ENCODE measurements around the gene ARHGEF28.

Gene ARHGEF28

DNA sequence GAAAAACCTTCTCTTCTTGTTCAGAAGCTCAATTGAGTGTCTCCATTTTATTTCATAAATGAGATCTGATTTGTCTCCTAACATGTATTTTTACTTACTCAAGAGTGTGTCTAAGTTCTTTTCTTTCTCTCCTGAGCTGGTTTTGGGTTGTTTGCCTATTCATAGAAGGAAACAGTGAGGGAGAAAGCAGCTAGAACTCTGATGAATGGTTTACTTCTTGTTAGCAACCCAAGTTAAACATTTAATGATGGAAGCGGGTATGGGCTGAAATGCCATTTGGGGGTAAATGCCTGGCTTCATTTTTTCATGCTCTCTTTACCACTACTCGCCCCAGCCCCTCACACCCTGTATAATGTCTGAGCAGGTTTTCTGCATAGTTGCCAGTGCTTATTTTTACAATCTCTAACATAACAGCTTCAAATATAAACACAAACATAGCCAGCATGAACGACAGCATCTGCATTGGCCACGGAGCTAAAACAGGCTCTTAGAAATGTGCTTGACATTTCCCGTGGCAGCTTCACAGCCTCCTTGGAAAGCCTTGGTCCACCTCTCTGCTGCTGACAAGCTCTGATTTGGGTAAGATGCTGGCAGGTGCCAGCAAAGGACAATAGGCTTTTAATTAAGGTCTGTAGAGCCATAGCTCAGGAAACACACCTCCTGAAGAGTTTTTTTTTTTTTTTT, 321.1 kb downstream of the ARHGEF28 start:
- no peak for DNase-seq (ENCODE audit: low spot score)
- TF ChIP-seq, protein P1, sequence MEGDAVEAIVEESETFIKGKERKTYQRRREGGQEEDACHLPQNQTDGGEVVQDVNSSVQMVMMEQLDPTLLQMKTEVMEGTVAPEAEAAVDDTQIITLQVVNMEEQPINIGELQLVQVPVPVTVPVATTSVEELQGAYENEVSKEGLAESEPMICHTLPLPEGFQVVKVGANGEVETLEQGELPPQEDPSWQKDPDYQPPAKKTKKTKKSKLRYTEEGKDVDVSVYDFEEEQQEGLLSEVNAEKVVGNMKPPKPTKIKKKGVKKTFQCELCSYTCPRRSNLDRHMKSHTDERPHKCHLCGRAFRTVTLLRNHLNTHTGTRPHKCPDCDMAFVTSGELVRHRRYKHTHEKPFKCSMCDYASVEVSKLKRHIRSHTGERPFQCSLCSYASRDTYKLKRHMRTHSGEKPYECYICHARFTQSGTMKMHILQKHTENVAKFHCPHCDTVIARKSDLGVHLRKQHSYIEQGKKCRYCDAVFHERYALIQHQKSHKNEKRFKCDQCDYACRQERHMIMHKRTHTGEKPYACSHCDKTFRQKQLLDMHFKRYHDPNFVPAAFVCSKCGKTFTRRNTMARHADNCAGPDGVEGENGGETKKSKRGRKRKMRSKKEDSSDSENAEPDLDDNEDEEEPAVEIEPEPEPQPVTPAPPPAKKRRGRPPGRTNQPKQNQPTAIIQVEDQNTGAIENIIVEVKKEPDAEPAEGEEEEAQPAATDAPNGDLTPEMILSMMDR (IDR thresholded peaks at IDR 0.05; ENCODE audit: extremely low read depth, missing control alignments), result no peak

DNA sequence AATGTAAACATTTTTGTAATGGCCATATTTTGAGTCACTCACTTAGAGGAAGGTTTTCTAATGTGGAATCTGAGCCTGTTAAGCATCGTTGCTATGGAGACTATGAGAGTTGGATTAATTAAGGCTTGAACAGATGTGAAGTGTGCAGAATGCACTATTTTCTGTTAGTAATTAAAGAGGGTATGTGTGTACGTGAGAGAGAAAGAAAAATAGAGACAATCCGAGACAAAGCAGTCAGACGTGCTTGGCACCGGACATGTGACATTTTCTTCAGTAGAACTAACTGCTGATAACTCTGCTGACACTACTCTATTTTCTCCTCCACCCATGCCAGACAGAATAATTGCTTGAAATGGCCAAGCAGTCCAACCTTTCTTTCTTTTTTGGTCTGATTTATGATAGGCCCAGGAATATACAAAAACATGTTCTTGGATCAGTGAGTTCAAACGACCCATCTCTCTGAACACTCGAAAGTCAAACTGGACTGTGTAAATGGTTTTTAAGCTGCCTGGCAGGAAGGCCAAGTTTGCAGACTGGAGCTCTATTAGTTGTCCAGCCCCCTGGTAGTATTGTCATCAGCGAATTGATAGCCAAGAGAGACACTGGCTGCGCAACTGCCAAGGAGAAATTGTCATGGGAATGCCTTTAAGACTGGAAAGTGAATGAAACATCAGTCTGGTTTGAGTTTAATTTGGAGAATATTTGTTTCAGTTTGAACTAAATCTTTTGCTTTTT, 322.1 kb downstream of the ARHGEF28 start:
- DNase-seq (ENCODE audit: low spot score), result no peak
- TF ChIP-seq, protein P1 (IDR thresholded peaks at IDR 0.05; ENCODE audit: extremely low read depth, missing control alignments), result no peak

DNA sequence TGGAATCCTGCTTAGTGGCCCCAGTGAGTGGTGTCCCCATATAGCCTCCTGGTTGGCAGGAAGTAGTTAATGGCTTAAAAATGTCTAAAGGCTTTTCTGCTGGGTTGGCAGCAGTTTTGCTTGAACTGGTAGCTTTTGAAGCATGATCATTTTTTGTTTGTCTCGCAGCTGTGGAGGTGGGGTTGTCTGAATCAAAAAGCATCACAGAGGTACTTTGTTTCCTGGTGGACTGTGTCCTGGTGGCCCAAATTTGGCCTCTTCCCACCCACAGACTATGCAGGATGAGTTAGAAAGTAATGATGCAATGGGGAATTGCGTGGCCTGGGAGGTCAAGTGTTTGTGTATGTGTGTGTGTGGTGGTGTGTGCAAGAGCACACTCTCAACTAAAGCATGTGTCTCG, 322.7 kb downstream of the ARHGEF28 start:
- TF ChIP-seq, protein P1 (IDR thresholded peaks at IDR 0.05; ENCODE audit: extremely low read depth, missing control alignments), result no peak
- DNase-seq (ENCODE audit: low spot score), result no peak

DNA sequence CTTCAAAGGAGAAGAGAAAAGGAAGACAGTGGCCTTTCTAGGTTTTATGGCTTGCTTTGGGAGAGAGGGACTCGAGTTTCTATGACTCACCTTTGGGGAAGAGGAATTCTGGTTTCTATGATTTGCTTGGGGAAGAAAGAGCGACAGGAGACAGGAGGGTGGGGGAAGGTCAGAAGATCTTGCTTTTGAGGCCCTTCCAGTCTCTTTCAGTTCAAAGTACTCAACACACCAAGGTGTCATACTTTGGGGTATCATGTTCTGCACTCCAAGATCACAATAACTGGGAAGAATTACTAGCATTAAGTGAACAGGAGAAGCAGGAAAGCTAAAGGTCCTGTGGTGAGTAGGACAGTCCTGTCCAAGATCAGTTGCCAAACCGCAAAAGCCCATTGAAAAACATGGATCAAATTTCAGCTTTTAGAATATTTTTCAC, 324.5 kb downstream of the ARHGEF28 start:
- TF ChIP-seq, protein P1 (IDR thresholded peaks at IDR 0.05; ENCODE audit: extremely low read depth, missing control alignments), result no peak
- no peak for DNase-seq (ENCODE audit: low spot score)

DNA sequence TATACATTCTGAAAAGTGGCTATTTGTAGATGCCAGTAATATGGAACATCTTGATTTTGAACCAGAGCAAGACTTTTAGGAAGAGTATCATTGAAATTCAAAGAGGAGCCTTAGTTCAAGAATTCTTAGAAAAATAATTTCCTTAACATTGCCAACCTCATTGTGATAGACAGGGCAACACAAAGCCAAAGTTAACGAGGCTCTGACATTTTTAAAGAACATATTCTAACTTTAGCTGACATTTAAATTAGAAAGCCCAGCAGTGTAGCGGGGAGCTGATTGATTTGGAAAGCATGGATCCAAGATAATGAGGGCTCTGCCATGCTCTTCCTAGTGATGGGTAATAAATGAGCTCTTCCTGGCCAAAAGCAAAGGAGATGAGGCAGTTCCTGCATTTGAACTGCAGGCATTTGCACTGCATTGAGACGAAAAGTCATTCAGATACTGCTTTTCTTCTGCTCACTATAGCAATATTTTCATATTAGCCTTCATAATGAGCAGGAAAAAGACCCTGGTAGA, 325.0 kb downstream of the ARHGEF28 start:
- DNase-seq (ENCODE audit: low spot score), result no peak
- TF ChIP-seq, protein P1 (IDR thresholded peaks at IDR 0.05; ENCODE audit: extremely low read depth, missing control alignments), result no peak

DNA sequence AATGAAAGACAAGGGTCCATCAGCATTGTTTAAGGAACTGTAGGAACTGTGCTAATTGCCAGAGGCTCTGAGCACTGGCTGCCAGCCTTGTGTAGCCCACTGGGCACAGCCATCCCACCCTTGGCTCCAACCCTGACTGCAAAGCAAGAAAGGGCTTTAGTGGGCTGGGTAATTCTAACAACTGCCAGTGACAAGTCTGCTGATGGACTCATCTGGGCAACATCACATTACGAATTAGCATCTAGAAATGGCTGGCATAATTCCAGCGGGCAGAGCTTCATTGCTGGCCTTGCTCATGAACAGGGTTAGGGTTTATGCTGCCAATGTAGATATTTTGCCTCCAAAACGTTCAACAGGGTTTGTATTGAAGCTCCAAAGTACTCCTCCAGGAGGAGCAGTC, 326.9 kb downstream of the ARHGEF28 start:
- TF ChIP-seq, protein P1 (IDR thresholded peaks at IDR 0.05; ENCODE audit: extremely low read depth, missing control alignments), result no peak
- no peak for DNase-seq (ENCODE audit: low spot score)

DNA sequence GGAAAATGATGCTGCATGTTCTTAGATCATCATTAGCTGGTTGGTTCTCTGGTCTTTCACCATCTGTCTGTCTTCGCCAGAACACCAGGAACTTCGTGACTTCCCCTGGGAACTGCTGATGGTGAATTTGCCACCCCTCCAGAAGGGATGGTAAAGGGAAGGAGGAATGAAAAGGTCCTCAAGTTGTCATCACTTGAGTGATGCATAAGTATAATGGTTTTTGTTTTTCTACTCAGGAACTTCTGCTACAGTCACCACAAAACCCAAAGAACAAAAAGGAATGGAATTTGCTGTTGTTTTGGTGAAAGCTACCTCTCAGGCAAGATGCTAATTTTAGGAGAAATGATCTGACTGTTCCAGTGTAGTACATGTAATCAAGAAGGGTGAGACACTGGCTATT, 328.4 kb downstream of the ARHGEF28 start:
- no peak for DNase-seq (ENCODE audit: low spot score)
- TF ChIP-seq, protein P1 (IDR thresholded peaks at IDR 0.05; ENCODE audit: extremely low read depth, missing control alignments), result no peak
